A549 (cell line): ENCODE measurements around the gene PDCD1.

Experiments used
- CTCF ChIP-seq: fragments of >200 bp; sonication (Bioruptor Twin); formaldehyde crosslinking; IDR thresholded peaks from 3 replicates; pipeline ENCODE4 v1.5.1; 2016
- MYC ChIP-seq: IDR thresholded peaks from 2 replicates; pipeline ENCODE4 v1.6.1; 2012; ENCODE audit warnings: mild to moderate bottlenecking, inconsistent platforms, low read length, improper control_type of control experiment, borderline replicate concordance
- POLR2A ChIP-seq: IDR thresholded peaks from 2 replicates; pipeline ENCODE4 v1.6.1; 2012; ENCODE audit warnings: mild to moderate bottlenecking, low read length

- TF ChIP-seq CTCF, result no peak
- no peak for TF ChIP-seq MYC
- no peak for TF ChIP-seq POLR2A
Measured at GRCh38 chr2:241850544-241851324, 8.0 kb downstream of the PDCD1 start.
